HG03066 (cell line): ENCODE data around the gene URGCP.

Source experiments
- ATAC-seq: cut with Tn5 transposase; IDR thresholded peaks from one replicate; pipeline ENCODE4 v1.9.1; 2021; ENCODE audit warnings: low read depth; ENCODE audit not compliant: unreplicated experiment

Gene URGCP, protein sequence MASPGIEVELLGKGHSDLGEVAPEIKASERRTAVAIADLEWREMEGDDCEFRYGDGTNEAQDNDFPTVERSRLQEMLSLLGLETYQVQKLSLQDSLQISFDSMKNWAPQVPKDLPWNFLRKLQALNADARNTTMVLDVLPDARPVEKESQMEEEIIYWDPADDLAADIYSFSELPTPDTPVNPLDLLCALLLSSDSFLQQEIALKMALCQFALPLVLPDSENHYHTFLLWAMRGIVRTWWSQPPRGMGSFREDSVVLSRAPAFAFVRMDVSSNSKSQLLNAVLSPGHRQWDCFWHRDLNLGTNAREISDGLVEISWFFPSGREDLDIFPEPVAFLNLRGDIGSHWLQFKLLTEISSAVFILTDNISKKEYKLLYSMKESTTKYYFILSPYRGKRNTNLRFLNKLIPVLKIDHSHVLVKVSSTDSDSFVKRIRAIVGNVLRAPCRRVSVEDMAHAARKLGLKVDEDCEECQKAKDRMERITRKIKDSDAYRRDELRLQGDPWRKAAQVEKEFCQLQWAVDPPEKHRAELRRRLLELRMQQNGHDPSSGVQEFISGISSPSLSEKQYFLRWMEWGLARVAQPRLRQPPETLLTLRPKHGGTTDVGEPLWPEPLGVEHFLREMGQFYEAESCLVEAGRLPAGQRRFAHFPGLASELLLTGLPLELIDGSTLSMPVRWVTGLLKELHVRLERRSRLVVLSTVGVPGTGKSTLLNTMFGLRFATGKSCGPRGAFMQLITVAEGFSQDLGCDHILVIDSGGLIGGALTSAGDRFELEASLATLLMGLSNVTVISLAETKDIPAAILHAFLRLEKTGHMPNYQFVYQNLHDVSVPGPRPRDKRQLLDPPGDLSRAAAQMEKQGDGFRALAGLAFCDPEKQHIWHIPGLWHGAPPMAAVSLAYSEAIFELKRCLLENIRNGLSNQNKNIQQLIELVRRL

DNA sequence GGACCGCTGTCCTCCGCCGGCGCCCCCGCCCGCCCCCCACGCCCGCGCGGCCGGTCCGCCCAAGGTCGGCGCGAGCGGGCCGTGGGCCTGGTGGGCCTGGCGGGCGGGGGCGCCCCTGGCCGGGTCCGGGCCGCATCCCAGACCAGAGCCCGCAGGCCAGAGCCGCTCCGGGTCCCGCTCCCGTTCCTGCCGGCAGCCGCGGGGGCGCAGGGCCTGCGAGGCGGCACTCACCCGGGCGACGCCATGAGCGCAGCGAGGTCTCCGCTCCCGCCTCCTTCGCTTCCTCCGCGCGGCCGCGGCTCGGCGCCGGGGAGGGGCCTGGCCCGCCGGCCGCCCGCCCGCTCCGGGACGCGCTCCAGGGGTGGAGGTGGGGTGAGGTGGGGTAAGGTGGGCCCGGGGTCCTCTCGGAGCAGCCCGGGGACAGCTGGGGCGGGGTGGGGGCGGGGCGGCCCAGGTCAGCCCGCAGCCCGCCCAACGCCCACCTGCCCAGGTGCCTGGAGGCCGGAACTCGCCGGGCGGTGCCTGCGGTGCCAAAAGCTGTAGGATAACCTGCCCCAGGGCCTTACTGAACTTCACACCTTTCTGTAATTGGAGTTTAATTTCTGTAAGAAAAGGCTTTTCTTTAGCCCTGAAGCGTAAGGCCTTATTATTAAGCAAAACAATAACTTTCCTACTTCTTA is at the start of gene URGCP:
Gene URGCP (minus strand): TSS at position 266 of the 680 bp plus-strand sequence. CDS start 21 bp downstream, at position 245.
- peak; percentile 80 for ATAC-seq

DNA sequence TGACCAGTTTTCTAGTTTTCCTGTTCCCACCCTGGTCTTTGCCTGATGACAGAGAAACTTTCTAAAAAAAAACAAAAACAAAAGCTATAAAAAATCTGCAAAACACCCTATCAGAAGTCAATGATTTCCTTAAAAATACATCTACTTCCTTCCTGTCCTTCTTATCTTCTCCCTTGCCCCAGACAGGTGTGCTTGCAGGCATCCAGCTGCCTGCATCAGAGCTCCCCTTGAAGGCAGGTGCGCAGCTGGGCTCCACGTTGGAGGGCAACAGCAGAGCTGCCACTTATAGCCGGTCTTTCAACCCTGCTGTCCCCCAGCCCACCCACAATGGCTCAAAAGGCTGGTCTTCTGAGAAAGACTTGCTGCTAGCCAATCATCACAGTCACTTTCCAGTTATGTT is 49.6 kb upstream of the URGCP start:
- ATAC-seq: no peak

DNA sequence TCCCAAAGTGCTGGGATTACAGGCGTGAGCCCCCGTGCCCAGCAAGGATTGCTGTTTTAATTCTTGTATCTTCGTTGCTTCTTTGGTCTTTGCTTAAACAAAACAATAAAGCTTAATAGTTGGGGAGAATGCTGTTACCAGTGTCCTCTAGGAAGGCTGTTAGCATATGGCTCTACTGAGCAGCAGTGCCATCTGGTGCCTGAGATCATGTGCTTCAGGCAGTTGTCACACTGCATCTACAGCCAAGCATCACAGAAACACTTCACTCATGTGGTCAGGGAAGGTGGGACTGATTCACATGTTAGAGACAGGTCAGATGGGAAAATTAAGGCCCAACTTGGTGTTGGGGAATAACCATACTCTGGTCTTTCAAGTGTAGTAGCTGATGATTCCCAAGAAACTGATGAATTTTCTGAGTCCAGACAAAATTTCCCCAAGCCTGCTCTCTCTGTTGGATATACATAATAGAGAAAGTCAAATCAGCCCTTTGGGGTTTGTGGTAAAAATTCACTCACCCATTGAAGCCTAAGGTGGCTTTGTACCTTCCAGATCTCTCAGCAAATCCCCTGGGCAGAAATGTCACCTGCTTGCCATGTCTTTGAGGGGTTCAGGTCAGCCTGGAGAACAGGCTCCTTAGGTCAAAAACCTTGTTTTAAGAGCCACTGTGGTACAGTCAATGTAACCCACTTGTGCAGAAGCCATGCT is 48.3 kb upstream of the URGCP start:
- ATAC-seq: peak; percentile 75

DNA sequence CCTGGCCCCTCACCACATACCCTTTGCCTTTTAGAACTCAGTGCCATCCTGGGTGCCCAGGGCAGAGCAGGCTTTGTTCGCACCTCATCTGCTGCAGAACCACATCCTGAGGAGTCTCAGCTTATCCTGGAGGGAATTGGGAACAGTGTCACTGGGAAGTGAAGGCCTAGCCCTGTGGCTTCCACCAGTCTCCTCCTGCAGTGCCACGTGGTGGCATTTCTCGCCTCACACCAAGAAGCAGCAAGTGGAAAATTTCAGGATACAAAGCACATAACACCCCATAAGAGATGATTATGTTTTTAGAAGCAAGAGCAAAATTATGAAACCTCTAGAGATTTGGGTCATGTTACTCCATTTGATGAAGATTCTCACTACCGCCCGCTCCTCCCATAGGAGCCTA is 46.7 kb upstream of the URGCP start:
- no peak for ATAC-seq

DNA sequence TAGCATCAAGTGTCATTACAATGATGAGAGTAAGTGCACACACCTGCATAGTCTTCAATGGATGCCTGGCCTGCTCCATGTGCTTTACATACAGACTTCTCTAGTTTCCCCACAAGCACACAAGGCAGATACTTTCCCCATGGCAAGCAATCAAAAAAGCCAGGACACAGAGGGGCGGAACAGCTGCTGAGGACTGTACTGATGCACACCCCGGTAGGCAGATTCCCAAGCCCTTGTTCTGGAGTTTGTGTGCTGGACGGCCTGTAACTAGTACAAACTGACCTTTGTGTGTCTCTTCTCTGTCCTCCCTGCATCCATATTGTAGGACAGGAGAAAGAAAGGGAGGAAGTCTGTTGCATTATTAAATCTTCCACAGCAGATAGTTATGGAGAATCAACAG is 45.6 kb upstream of the URGCP start:
- ATAC-seq: no peak

DNA sequence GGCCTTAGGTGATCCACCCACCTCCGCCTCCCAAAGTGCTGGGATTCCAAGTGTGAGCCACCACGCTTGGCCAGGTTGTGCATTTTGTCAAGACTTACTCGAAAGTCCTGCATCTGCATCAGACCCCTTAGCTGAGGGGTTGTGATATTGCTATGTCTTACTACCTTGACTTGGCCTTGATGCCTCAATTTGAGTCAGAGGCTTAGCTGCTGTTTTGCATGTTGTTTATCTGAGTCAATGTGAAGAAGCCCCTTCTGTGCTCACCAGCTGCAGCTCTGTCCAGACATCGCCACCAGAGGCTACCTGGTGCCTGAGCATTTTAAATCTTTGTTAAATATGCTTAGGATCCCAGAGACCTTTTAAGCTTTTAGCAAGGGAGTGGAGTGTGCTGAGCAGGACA is 37.9 kb upstream of the URGCP start:
- ATAC-seq: no peak

DNA sequence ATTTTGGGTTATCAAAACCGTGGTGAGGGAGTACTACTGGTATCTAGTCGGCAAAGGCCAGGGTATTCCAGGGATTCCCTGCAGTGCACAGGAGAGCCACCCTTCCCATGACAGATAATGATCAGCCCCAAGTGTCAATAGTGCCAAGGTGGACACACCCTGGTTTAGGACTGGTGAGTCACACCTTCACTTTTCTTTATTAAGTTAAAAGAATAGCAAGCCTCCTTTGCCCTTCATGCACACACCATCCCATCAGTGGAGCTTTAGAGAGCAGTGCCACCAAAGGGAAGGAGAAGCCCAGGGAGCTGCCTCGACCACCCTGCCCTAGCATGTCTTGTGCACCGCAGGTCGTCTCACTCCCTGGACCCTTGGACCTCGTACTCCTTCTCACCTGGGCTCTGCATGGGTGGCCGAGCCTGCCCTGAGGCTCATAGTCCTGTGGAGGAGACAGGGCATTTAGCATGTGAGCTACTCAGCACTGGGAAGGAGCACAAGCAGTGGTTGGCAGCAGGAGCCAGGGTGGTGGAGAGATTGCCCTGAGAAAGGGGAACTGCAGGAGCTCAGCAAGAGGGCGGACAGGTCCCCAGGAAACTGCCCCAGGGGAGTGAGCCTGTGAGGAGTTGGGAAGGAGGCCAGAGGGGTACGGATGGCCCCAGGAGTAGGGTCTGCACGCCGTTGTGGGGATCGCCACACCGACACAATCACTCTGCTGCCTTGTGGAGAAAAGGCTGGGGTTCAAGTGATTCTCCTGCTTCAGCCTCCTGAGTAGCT is 37.2 kb upstream of the URGCP start:
- ATAC-seq: no peak

DNA sequence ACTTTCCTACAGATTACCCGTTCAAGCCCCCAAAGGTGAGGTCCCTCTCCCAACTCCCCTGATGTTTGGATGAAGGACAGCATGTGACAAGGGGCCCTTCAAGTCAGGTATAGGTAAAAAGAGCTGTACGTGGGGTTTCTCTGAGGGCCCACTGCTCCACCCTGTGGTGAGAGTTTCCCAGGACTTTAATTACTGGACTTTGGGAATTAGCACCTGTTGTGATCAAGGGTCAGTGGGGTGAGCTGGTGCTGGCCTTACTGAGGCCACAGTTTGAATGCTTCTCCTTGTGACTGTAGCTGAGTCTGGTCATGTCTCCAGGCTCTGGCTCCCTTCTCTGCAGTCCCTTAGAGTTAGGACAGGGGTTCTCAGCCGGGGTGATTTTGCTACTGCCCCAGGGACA is 36.6 kb upstream of the URGCP start:
- no peak for ATAC-seq

DNA sequence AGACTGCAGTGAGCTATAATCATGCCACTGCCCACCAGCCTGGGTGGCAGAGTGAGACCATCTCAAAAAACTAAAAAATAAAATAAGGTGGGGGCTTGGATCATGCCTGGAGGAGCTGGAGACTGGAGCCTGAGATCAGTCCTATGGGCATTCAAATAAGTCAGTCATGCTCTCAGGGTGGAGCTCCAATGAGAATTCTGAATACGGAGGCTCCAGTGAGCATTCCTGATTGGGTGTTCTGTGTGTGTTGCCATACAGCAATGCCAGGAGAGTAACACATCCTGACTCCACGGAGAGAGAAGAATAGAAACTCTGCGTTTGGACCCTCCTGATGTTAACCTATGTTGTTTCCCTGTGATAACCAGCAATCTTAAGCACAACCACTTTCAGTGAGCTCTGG is 35.9 kb upstream of the URGCP start:
- ATAC-seq: no peak

DNA sequence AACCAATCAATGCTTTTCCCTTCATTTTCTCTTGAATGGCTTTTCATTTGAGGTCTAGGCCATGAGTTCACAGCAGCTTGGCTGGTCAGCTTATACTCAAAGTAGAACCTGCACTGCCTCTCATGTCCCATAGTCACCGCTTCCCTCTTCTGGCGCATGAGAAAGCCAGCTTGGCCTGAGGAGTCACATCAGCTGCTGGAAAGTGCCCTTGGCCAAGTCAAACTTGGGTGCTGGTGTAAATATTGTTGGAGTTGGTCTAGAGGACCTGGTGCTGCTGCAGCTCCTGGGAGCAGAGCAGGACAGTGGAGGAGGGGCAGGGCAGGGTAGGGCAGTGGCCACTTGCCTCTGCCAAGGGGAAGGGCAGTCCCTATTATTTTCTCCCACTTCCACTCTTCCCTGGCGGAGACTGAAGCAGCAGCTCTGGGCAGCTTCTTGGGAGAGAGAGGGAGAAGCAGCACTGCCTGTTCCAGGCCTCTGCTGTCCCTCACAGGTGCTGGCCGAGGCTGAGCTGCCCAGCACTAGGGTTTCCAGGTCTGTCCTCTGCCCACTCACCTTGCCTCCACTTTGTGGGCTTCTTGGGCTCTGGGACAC is 32.6 kb upstream of the URGCP start:
- no peak for ATAC-seq

DNA sequence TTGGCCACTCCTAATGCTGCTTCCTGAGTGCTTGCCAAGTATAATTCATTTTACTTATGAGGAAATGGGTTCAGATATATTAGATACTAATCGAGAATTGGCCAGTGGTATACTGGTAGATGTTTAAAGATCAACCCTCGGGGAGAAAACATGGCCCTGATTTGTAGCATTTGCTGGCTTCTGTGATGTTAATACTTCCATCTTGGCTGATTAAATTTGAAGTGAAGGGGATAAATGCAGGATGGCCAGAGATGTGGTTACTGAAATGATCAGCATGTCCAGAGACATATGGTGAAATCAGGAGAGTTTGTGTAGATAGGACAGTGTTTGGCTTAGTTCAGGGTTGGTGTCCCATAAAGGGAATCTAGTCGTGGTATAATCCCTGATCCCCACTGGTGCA is 31.0 kb upstream of the URGCP start:
- no peak for ATAC-seq

DNA sequence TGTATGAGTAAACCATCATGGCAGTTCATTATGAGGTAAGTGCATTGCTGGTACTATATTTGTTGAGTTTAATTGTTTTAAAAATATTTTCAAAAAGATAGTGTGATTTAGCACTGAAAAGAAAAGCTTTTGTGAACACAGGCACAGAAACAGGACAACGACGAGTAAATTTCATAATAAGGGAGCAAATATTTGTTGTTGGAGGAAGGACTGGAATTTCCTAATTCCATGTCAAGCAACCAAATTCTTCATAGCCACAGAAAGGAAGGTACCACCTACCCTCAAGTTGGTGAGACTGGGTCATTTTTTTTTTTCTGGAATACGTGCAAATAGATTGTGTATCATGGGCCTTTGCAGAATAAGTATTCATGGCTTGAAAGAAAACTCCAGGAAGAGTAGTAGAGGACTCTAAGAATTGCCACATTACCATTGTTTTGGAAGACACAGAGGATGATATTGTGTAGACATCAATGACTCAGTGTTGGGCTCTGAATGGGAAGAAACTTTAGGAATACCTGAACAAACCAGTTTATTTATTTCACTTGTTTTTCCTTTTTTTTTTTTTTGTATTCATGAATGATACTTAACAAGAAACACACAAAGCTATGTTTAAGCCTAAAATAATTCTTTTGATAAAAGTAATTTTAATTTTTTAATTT is 27.6 kb upstream of the URGCP start:
- ATAC-seq: no peak

DNA sequence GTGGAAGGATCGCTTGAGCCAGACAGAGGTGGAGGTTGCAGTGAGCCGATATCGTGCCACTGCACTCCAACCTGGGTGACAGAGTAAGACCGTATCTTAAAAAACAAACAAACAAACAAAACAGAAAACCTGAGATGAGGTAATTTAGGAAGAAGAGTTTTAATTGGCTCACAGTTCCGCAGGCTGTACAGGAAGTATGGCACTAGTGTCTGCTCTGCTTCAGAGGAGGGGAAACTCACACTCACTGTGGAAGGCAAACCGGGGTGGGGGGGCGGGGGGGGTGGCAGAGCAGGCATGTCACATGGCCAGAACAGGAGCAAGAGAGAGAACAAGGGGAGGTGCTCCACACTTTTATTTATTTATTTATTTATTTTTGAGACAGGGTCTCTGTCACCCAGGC is 24.9 kb upstream of the URGCP start:
- ATAC-seq: no peak

DNA sequence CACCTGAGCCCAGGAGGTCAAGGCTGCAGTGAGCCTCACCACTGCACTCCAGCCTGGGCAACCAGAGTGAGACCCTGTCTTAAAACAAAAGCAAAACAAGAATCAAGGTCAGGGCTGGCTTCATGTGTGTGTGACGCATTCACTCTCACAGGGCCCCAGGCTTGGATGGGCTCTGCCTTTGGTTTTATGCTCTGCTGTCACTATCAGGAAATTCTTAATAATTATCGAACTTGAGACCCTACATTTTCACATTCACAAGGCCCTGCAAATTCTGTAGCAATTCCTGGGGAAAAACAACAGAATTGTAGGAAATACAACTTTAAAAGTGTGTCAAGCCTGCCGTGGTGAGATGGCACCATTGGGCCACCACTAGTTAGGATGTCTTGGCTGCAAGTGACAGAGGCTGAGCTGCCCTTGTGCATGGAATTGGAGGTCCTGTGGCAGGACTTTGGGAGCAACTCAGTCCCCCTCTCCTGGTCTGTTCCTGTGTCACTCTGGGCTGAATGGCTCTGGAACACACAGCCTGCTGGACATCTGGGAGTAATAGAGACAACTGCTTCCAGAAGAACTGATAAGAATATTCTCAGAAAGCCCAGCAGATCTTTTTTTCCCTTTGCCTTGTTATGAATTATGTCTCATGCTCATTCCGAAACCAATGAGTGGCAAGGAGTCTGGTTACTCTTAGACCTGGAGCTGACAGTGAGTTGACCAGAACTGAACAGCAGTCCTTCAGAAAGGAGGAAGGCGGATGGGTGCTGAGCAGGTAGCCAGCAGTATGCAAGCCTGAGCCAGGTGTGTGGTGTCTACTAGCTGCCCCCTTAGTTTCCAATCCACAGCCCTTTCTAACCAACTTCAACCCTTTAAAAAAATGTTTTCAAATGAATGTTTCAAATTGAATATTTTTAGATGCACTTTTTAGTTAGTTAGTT is 23.4 kb upstream of the URGCP start:
- ATAC-seq: no peak

DNA sequence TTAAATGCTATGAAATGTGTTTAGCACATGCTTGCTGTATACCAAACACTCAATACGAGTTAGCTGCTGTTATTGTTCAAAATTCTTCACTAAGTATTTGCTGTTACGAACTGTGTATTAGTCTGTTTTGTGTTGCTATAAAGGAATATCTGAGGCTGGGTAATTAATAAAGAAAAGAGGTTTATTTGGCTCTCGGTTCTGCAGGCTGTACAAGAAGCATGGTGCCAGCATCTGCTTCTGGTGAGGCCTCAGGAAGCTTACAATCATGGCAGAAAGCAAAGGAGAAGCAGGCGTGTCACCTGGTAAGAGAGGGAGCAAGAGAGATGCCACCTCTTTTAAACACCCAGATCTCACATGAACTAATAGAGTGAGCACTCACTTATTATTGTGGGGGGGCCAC is 21.4 kb upstream of the URGCP start:
- ATAC-seq: no peak

DNA sequence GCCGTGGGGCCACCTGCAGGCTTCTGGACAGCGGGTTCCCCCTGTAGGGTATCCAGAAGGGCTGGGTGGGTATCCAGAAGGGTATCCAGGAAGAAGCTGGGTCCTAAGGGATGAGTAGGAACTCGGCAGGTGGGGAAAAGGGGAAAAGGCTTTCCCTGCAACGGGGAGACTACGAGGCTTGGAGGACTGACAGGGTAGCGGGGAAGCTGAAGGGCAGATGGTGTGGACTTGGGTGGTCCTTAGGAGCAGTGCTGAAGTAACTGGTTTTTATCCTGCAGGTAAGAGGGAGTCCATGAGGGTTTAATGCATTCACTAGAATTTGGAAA is 20.4 kb upstream of the URGCP start:
- peak; percentile 28 for ATAC-seq

DNA sequence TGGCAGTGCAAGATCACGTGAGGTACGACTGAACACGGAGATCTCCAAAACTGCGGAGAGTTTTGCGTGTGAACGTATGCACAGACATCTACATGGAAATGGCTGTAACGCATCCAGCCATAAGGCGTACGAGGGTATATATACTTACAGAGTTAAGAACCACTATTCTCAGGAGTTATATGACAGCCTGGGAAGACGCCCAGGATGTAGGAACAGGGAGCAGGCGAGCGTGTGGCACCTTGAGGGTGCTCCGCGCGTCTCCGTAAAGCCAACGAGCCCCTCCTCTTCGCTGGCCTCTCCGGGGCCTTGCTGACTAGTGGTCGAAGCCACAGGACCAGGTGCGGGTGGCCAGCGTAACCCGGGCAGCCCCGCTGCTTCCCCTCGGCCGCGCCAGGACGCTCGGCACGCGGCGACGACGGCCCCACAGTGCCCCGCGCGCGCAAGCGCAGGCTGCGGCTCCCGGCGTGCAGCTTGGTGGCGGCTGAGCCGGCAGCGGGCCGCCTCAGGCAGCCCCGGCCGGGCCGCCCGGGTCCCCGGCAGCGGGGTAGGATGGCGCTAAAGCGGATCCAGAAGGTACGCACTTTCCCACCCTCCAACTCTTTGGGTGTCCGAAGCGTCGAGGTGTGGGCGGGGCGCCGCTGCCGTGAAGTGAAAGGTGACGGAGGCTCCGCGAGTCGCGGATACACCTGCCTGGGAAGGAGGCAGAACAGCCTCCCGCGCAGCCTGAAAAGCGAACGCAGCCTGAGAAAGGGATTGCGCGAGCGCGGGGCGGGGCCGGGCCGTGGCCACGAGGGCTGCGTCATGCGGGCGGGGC is 19.8 kb upstream of the URGCP start, which contains the start of gene UBE2D4:
Gene UBE2D4 (plus strand): TSS at position 453 of the 814 bp plus-strand sequence. CDS start 97 bp downstream, at position 550.
- peak; percentile 92 for ATAC-seq
